ENCODE results near the gene PRRG2. TPM values are rescaled to one million over a fixed set of nuclear protein-coding genes. Genes with fewer than 3 reads are reported as not detected.
A peak's percentile ranks its signal among the peaks of the same experiment; 100 is the strongest.

The PRRG2 gene
- total and polyA plus RNA-seq, 2 of the 13 experiments (the other 11 are each of a cell fraction or from before 2014, with no cell fraction given), result 0.66 to 0.82 TPM

- TF ChIP-seq RARG (CRISPR knock-in tag; IDR thresholded peaks at IDR 0.05; ENCODE audit: low read depth) (no peak), ZFX (CRISPR knock-in tag; IDR thresholded peaks at IDR 0.05; ENCODE audit: low read depth) (peak; percentile 97), DPF2 (CRISPR knock-in tag; IDR thresholded peaks at IDR 0.05; ENCODE audit: borderline replicate concordance, low read depth) (no peak), ZSCAN5A (CRISPR knock-in tag; IDR thresholded peaks at IDR 0.05; ENCODE audit: borderline replicate concordance) (no peak), NAIF1 (CRISPR knock-in tag; IDR thresholded peaks at IDR 0.05; ENCODE audit: borderline replicate concordance) (no peak), NFATC3 (CRISPR knock-in tag; IDR thresholded peaks at IDR 0.05) (0 out of 2 replicates have a peak, but pooled peaks have one; percentile 38), ZNF615 (CRISPR knock-in tag; IDR thresholded peaks at IDR 0.05; ENCODE audit: borderline replicate concordance) (no peak), SYNCRIP (IDR thresholded peaks at IDR 0.05; ENCODE audit: insufficient read depth, low read depth, low read length) (no peak), BHLHE40 (IDR thresholded peaks at IDR 0.05; ENCODE audit: low read length) (no peak), ZNF713 (CRISPR knock-in tag; IDR thresholded peaks at IDR 0.05) (no peak), HOXA9 (CRISPR knock-in tag; IDR thresholded peaks at IDR 0.05; ENCODE audit: borderline replicate concordance) (no peak), NONO (IDR thresholded peaks at IDR 0.05) (no peak), NONO (CRISPR knock-in tag; conservative IDR thresholded peaks at IDR 0.05) (no peak), KDM1A (CRISPR knock-in tag; IDR thresholded peaks at IDR 0.05) (no peak), HNF1B (CRISPR knock-in tag; IDR thresholded peaks at IDR 0.05) (peak; percentile 55; the same call in 1 of the 2 replicates), MXD3 (CRISPR knock-in tag; IDR thresholded peaks at IDR 0.05) (peak; percentile 68; the same call in 1 of the 2 replicates)
- TF ChIP-seq, protein P1, sequence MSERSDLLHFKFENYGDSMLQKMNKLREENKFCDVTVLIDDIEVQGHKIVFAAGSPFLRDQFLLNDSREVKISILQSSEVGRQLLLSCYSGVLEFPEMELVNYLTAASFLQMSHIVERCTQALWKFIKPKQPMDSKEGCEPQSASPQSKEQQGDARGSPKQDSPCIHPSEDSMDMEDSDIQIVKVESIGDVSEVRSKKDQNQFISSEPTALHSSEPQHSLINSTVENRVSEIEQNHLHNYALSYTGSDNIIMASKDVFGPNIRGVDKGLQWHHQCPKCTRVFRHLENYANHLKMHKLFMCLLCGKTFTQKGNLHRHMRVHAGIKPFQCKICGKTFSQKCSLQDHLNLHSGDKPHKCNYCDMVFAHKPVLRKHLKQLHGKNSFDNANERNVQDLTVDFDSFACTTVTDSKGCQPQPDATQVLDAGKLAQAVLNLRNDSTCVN (CRISPR knock-in tag; IDR thresholded peaks at IDR 0.05; ENCODE audit: borderline replicate concordance), result no peak
- TF ChIP-seq, protein P2, sequence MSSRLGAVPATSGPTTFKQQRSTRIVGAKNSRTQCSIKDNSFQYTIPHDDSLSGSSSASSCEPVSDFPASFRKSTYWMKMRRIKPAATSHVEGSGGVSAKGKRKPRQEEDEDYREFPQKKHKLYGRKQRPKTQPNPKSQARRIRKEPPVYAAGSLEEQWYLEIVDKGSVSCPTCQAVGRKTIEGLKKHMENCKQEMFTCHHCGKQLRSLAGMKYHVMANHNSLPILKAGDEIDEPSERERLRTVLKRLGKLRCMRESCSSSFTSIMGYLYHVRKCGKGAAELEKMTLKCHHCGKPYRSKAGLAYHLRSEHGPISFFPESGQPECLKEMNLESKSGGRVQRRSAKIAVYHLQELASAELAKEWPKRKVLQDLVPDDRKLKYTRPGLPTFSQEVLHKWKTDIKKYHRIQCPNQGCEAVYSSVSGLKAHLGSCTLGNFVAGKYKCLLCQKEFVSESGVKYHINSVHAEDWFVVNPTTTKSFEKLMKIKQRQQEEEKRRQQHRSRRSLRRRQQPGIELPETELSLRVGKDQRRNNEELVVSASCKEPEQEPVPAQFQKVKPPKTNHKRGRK (CRISPR knock-in tag; IDR thresholded peaks at IDR 0.05), result no peak
- TF ChIP-seq, protein P3, sequence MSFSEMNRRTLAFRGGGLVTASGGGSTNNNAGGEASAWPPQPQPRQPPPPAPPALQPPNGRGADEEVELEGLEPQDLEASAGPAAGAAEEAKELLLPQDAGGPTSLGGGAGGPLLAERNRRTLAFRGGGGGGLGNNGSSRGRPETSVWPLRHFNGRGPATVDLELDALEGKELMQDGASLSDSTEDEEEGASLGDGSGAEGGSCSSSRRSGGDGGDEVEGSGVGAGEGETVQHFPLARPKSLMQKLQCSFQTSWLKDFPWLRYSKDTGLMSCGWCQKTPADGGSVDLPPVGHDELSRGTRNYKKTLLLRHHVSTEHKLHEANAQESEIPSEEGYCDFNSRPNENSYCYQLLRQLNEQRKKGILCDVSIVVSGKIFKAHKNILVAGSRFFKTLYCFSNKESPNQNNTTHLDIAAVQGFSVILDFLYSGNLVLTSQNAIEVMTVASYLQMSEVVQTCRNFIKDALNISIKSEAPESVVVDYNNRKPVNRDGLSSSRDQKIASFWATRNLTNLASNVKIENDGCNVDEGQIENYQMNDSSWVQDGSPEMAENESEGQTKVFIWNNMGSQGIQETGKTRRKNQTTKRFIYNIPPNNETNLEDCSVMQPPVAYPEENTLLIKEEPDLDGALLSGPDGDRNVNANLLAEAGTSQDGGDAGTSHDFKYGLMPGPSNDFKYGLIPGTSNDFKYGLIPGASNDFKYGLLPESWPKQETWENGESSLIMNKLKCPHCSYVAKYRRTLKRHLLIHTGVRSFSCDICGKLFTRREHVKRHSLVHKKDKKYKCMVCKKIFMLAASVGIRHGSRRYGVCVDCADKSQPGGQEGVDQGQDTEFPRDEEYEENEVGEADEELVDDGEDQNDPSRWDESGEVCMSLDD (CRISPR knock-in tag; IDR thresholded peaks at IDR 0.05; ENCODE audit: borderline replicate concordance), result 0 out of 2 replicates have a peak, but pooled peaks have one; percentile 26
Measured at GRCh38 chr19:49590071-49590970, 9.2 kb downstream of the PRRG2 start (continued).

Measured in HepG2 (cell line).